Fibroblast of pulmonary artery (primary cell): ENCODE results near the gene CCER1.

ENCODE experiments used
- DNase-seq: peaks from one replicate; pipeline ENCODE4 v3.0.0-alpha.2; 2010; ENCODE audit warnings: low read depth
- H3K4me3 ChIP-seq: replicated peaks from 2 replicates; pipeline ENCODE4 v1.5.1; 2011; ENCODE audit warnings: low read depth, mild to moderate bottlenecking, control low read depth, low read length, moderate library complexity
- CTCF ChIP-seq: IDR thresholded peaks from 2 replicates; pipeline ENCODE4 v1.5.1; 2011; ENCODE audit warnings: mild to moderate bottlenecking, control low read depth, low read length, inconsistent platforms; ENCODE audit errors: missing control alignments

The CCER1 gene

GRCh38 chr12:90982170-90982569, 27.2 kb upstream of the CCER1 start:
- no peak for TF ChIP-seq CTCF
- DNase-seq: no peak
- no peak overlapping the region for H3K4me3 ChIP-seq

DNA sequence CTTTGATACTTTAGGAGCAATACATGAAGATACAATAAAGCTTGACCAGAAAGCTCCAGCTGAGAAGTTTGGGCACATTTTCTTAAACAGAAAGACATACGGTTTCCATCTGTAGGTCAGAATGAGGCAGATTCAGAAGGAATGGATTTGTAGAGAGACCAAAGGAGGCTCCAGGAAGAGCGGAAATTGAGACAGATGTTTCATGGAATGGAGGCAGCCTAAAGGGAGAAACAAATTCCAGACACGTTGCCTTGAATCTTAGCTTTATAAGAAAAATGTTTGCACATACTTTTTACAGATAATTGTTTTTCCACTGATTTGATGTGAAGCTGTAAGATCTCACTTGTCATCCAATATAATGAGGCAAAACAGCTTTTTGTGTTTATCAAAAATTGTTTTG, 25.0 kb upstream of the CCER1 start:
- DNase-seq: peak; percentile 58
- H3K4me3 ChIP-seq: no peak overlapping the region
- TF ChIP-seq CTCF: no peak

DNA sequence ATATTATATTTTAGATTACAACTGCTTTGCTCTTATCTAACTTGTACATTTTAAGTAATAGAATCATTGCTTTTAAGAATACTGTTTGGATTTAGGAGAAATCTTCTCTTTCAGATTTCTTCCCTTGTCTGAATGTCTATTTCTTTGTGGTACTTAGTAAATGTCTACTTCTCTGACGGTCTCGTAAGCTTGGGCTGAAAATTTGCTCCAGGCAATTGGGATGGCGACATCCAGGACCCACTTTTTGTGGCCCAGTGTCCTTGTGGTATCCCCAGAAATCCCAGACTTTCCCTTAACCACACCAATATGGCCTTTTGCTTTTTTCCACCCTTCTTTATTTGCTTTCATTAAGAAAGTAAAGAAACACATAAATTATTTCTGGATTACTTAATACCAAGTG, 24.0 kb upstream of the CCER1 start:
- DNase-seq: no peak
- no peak overlapping the region for H3K4me3 ChIP-seq
- TF ChIP-seq CTCF: no peak

DNA sequence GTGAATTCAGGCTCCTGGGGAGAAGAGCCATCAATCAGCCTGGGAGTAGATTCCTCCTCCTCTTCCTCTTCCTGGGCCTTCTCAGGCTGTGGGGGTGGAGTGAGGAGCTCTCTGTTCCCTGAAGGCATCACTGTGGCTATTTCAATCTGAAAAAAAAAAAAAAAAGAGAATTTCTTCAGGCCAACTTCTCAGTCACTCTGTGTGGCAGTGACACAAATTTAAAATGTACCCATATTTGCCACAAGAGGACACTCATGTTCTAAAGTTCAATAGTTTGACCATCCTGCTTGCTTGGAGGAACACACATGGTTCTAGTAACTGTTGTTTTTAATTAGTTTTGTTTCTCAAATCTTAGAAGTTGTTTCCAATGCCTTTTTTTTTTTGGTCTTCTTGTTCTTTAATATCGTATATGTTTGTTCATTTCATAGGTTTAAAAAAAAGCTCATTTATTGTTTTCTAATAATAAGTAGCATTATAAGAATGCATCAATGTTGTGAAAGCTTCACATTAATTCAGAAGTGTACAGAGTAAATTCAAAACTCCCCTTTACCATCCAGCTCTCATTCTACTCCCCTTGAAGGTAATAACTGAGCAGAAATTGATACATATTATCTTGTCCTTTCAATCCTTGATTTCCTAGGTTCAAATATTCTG, 23.3 kb upstream of the CCER1 start:
- H3K4me3 ChIP-seq: no peak overlapping the region
- TF ChIP-seq CTCF: peak; percentile 78
- DNase-seq: peak; percentile 86

DNA sequence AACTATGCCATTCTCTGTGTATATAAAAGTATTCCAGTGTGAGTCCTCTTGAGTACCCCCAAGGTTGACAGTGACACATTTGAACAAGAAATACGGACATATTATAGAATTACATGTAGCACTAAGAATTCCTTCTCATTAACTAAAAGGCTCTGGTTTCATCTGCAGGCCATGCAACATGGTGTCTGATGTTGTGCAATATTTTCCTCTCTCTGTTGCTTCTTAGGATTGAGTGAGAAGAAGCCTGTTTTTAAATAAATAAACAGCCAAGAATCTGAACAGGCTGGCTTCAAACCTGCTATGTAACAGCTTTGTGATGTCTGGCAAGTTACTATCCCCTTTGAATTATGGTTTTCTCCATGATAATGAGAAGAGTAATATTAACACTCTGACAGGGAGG, 22.2 kb upstream of the CCER1 start:
- H3K4me3 ChIP-seq: no peak overlapping the region
- DNase-seq: peak; percentile 14
- no peak for TF ChIP-seq CTCF

DNA sequence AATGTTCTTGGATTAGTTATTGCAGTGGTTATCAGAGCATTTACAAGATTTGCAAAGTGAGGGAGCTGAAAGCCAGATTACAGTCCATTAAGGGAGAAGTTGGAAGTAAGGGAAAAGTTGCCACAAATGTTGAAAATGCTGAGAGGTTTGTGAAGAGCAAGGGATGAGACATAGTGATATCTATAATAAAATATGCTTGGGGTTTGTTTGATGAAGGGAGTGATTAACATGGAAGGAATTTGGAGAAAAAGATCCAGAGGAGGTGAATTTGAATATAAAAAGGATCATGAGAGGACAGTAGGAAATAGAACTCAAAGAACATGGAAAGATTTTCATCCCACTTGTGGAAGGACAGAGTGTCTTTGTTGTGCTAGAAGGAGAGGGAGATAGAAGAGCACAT, 19.3 kb upstream of the CCER1 start:
- DNase-seq: no peak
- no peak for TF ChIP-seq CTCF

DNA sequence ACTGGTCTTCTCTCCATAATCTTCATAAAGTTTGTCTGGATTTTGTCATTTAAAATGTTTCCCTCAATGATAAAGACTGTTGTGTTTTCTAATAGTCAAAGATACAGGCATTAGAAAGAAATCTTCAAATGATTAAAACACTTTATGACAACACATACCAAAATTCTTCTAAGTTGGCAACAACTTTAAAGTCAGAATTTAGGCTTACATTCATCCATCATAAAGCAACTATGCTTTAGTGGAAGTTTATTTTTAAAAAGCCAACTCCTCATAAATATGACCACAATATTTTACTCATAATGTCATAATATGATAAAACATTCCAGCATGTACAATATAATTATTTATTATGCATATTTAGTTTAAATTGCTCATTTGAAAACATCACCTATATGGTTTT, 17.2 kb upstream of the CCER1 start:
- no peak for DNase-seq
- no peak overlapping the region for H3K4me3 ChIP-seq
- no peak for TF ChIP-seq CTCF

More for the DNA sequence above, 19.3 kb upstream of the CCER1 start:
- H3K4me3 ChIP-seq: no peak overlapping the region
